BJ (cell line): ENCODE measurements around the gene MBTD1. TPM values are rescaled to one million over a fixed set of nuclear protein-coding genes. Genes with fewer than 3 reads are reported as not detected.

Experiments used
- CTCF ChIA-PET: fragments of 350-600 bp; formaldehyde crosslinking; extraction: SDS; loops from one replicate; lab custom pipeline; 2021; ENCODE audit warnings: antibody characterized with exemption, inconsistent platforms; lab: Yijun Ruan, JAX
- POLR2A ChIA-PET: fragments of 300-600 bp; sonication (Branson Sonifier 250); formaldehyde crosslinking; extraction: SDS; loops from one replicate; lab custom pipeline; 2021; ENCODE audit warnings: antibody characterized with exemption; lab: Charles Lee
- DNase-seq: peaks from one replicate; pipeline ENCODE4 v3.0.0-alpha.2; 2011; ENCODE audit warnings: low read depth
- H3K27me3 ChIP-seq: 2 replicates; pipeline ENCODE4 v1.6.0; 2011; ENCODE audit warnings: low read length; ENCODE audit not compliant: control insufficient read depth, insufficient read depth
- H3K36me3 ChIP-seq: 2 replicates; pipeline ENCODE4 v1.5.1; 2011; ENCODE audit warnings: low read length; ENCODE audit not compliant: control insufficient read depth, insufficient read depth
- H3K4me3 ChIP-seq: 2 replicates; pipeline ENCODE4 v1.5.1; 2011; ENCODE audit warnings: low read depth, mild to moderate bottlenecking, control low read depth, low read length
- polyA plus RNA-seq: library from polyadenylated mRNA; depleted of rRNA; stranded (reverse); fragments of >200 nt; gene quantifications from 2 replicates; pipeline ENCODE4 v1.2.3, GENCODE V29; 2011
- TF ChIP-seq, protein P1 (sequence below): IDR thresholded peaks from 2 replicates; pipeline ENCODE4 v1.5.1; 2011; ENCODE audit warnings: low read depth, mild to moderate bottlenecking, control low read depth, inconsistent platforms, low read length, moderate library complexity; ENCODE audit not compliant: insufficient read depth

MBTD1 gene
- polyA plus RNA-seq, 1 experiment = 2.8 TPM

DNA sequence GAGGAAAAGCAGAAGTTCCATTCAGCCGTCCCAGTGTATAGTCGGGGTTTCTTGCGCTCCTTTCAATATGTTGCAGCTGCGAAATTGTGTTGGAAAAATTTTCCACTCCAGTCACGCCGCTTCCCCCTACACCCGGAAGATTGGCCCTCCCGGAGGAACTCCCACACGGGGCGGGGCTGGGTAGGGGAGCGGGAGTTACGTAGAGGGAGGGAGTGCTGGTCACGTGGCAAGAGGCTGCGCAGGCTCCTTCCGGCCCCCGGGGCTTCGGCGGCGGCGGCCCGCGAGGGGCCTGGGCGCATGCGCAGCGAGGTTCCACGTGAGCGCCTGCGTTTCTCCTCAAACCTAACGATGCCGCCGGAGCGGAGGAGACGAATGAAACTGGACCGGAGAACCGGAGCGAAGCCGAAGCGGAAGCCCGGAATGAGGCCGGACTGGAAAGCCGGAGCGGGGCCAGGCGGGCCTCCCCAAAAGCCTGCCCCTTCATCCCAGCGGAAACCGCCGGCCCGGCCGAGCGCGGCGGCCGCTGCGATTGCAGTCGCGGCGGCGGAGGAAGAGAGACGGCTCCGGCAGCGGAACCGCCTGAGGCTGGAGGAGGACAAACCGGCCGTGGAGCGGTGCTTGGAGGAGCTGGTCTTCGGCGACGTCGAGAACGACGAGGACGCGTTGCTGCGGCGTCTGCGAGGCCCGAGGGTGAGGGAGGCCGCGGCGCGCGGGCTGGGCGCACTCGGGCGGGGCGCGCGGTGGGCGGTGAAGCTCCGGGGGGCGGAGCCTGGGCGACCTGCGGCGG is 581 bp upstream of the MBTD1 start, which contains the start of gene UTP18:
TSS of gene UTP18 (plus strand) at position 310 of the 787 bp plus-strand sequence. CDS start at position 349, 39 bp downstream.
- CTCF ChIA-PET = no interaction called here
- POLR2A ChIA-PET = no interaction called here
- Histone ChIP-seq H3K27me3 (no peaks in the 10 kb centered on the region), H3K4me3 (peak within 1 kb of the TSS; percentile 92), H3K36me3 (no peaks in the 10 kb centered on the region; the same call in 1 of the 2 replicates)
- DNase-seq = peak; percentile 77
- TF ChIP-seq, protein P1, sequence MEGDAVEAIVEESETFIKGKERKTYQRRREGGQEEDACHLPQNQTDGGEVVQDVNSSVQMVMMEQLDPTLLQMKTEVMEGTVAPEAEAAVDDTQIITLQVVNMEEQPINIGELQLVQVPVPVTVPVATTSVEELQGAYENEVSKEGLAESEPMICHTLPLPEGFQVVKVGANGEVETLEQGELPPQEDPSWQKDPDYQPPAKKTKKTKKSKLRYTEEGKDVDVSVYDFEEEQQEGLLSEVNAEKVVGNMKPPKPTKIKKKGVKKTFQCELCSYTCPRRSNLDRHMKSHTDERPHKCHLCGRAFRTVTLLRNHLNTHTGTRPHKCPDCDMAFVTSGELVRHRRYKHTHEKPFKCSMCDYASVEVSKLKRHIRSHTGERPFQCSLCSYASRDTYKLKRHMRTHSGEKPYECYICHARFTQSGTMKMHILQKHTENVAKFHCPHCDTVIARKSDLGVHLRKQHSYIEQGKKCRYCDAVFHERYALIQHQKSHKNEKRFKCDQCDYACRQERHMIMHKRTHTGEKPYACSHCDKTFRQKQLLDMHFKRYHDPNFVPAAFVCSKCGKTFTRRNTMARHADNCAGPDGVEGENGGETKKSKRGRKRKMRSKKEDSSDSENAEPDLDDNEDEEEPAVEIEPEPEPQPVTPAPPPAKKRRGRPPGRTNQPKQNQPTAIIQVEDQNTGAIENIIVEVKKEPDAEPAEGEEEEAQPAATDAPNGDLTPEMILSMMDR = no peak

DNA sequence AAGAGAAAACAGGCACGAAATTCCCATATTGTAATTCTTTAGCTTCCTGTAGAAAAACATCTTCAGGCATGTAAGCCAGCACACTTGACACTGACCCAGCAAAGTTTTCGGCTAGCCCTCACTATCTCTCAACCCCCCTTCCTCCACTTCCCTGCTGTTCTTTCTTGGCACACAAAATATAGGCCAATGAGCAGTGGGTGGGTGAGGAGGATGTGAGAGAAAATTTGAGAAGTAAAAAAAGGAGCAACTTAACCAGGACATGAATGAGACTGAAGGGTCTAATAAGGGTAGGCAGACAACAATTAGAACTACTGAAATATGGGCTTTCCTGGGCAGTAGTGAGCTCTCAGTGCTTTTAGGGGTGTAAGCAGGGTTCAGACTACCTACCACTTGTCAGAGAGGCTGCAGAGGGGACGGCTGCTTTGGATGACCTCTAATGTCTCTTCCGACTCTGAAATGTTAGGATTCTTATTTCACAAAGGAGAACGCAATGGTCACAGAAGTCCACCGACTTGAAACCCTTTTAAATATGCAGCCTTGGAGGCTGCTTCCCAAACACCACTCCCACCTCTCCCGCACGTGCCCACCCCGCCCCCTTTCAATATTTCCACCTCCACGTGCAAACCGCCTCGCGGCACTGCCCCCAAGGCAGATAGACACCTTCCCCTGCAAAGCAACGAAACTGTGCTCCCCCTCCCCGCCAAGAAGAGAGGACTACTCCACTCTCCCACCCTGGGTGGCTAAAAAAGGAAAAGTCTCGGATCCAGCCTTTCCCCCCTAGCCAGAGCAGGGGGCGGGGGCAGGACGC is 889 bp downstream of the MBTD1 start:
- no peaks in the 10 kb centered on the region for H3K27me3 ChIP-seq
- no peak for DNase-seq
- ChIA-PET CTCF (no interaction called here), POLR2A (no interaction called here)
- H3K4me3 ChIP-seq = peak overlapping the region; percentile 92
- TF ChIP-seq, protein P1 = no peak
- no peaks in the 10 kb centered on the region for H3K36me3 ChIP-seq

GRCh38 chr17:51257150-51258081 is 2.4 kb downstream of the MBTD1 start:
- DNase-seq = no peak
- ChIA-PET CTCF (interaction anchor here (1.0 kb wide), 1 partner anchor 9 kb away, joined by 4 read pairs; no protein-coding TSS in a partner anchor), POLR2A (no interaction called here)
- Histone ChIP-seq H3K4me3 (peak overlapping the region; percentile 9), H3K27me3 (no peaks in the 10 kb centered on the region), H3K36me3 (no peaks in the 10 kb centered on the region)
- TF ChIP-seq, protein P1 = no peak

- CTCF ChIA-PET = no interaction called here
- no peaks in the 10 kb centered on the region for H3K27me3 ChIP-seq
- POLR2A ChIA-PET = no interaction called here
- TF ChIP-seq, protein P1 = no peak
- no peak for DNase-seq
- H3K4me3 ChIP-seq = no peak overlapping the region
- no peaks in the 10 kb centered on the region for H3K36me3 ChIP-seq
Measured at GRCh38 chr17:51256101-51256500, 3.7 kb downstream of the MBTD1 start.
